ENCODE measurements around the gene CFP.

The CFP gene

DNA sequence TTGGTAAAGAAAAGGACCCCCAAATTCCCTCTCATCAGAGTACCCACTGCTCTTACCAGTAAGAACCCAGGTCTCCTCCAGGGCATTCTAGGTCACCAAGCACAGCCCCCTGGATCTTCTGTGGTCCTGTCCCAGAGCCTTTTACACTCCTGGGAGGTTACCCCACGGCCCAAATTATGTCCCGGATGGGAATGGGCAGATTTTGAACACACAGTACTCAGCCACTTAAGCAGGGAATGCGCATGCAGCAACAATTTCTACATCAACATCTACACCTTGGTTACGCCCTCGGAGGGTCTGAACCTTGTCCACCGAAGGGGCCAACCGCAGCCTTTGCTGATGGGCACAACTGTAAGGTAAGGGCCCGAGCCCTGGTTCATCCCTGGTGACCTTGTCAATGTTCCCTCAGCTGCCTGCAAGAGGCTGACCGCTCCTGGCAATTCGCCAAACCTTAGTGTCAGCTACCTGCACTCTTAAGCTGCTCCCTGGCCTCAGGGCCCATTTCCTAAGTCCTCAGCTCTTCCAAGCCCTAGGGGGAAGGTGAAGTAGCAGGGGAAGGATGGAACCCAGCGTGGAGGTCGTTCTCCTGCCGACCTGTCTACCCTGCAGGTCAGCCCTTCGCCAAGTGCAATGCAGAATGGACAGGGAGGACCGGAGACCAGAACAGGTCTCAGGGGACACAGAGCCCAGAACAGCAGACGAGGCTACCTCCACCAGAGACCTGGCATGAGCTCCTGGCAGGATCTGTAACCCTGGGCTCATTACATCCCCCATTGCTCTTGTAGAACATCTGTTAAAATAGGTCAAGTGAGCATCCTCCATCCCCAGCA is 41.6 kb downstream of the CFP start:
- Histone ChIP-seq H3K4me1 (ENCODE audit: control insufficient read depth in 1 of 2, insufficient read depth in 1 of 2, low read depth in 1 of 2, low read length in 1 of 2) (no peaks in the 10 kb centered on the region), H3K9me3 (no peaks in the 10 kb centered on the region), H3K4me3 (ENCODE audit: low read depth in 1 of 2, low read length in 1 of 2) (no peak overlapping the region), H3K36me3 (no peaks in the 10 kb centered on the region), H3K27ac (no peak overlapping the region), H3K27me3 (no peaks in the 10 kb centered on the region)
- TF ChIP-seq CTCF (IDR thresholded peaks at IDR 0.05), result no peak

- Histone ChIP-seq H3K9me3 (no peaks in the 10 kb centered on the region), H3K4me1 (ENCODE audit: control insufficient read depth in 1 of 2, insufficient read depth in 1 of 2, low read depth in 1 of 2, low read length in 1 of 2) (peaks cover 0 to 2% of the 10 kb centered on the region in 2 experiments), H3K36me3 (no peaks in the 10 kb centered on the region), H3K27ac (no peak overlapping the region), H3K4me3 (ENCODE audit: low read depth in 1 of 2, low read length in 1 of 2) (no peak overlapping the region), H3K27me3 (no peaks in the 10 kb centered on the region)
- no peak for TF ChIP-seq CTCF (IDR thresholded peaks at IDR 0.05)
Observed at GRCh38 chrX:47587091-47587891, 42.4 kb downstream of the CFP start.

DNA sequence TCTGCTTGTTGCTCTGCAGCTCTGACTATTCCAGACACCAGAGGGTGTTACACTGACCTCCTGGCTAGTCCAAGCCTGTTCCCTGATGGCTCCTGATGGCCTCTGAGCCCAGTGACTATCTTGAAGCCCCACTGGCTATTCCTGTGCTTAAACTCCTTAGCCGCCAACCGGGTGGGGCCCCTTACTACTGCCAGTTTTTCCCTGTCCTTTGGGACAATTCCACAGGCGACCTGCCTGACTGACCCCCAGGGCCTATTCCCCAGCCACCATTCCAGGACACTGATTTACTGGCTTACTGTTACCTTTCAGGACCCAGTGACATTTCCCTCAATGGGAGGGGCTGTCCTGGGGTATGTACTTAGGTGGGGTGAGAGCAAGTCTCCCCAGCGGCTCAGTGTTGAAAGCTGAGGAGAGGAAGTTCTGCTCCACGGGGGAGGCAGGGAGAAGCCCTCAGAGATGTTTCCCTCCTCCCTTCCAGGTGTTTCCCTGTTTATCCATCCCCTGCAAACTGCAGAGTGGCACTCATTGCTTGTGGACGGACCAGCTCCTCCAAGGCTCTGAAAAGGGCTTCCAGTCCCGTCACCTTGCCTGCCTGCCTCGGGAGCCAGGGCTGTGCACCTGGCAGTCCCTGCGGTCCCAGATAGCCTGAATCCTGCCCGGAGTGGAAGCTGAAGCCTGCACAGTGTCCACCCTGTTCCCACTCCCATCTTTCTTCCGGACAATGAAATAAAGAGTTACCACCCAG is 43.5 kb downstream of the CFP start:
- H3K27me3 ChIP-seq, result no peaks in the 10 kb centered on the region
- H3K4me1 ChIP-seq (ENCODE audit: control insufficient read depth in 1 of 2, insufficient read depth in 1 of 2, low read depth in 1 of 2, low read length in 1 of 2), result peaks cover 7 to 12% of the 10 kb centered on the region in 2 experiments
- TF ChIP-seq CTCF (IDR thresholded peaks at IDR 0.05), result no peak
- H3K27ac ChIP-seq, result no peak overlapping the region
- H3K36me3 ChIP-seq, result no peaks in the 10 kb centered on the region
- H3K4me3 ChIP-seq (ENCODE audit: low read depth in 1 of 2, low read length in 1 of 2), result no peak overlapping the region
- no peaks in the 10 kb centered on the region for H3K9me3 ChIP-seq

- Histone ChIP-seq H3K27me3 (no peaks in the 10 kb centered on the region), H3K36me3 (no peaks in the 10 kb centered on the region), H3K4me1 (ENCODE audit: control insufficient read depth in 1 of 2, insufficient read depth in 1 of 2, low read depth in 1 of 2, low read length in 1 of 2) (peaks cover 7 to 12% of the 10 kb centered on the region in 2 experiments), H3K9me3 (no peaks in the 10 kb centered on the region), H3K27ac (no peak overlapping the region), H3K4me3 (ENCODE audit: low read depth in 1 of 2, low read length in 1 of 2) (no peak overlapping the region)
- no peak for TF ChIP-seq CTCF (IDR thresholded peaks at IDR 0.05)
Observed at GRCh38 chrX:47585273-47585672, 44.5 kb downstream of the CFP start.

GRCh38 chrX:47584714-47585113 is 45.0 kb downstream of the CFP start:
- TF ChIP-seq CTCF (IDR thresholded peaks at IDR 0.05), result no peak
- Histone ChIP-seq H3K9me3 (no peaks in the 10 kb centered on the region), H3K27me3 (no peaks in the 10 kb centered on the region), H3K4me3 (ENCODE audit: low read depth in 1 of 2, low read length in 1 of 2) (no peak overlapping the region), H3K27ac (no peak overlapping the region), H3K36me3 (no peaks in the 10 kb centered on the region), H3K4me1 (ENCODE audit: control insufficient read depth in 1 of 2, insufficient read depth in 1 of 2, low read depth in 1 of 2, low read length in 1 of 2) (peaks cover 7 to 15% of the 10 kb centered on the region in 2 experiments)

Measured in neutrophil (primary cell).